ENCODE measurements around the gene CIAO1. TPM values are rescaled to one million over a fixed set of nuclear protein-coding genes. Genes with fewer than 3 reads are reported as not detected.

The CIAO1 gene
- total RNA-seq, 3 donors from 2014 or later (not counting 1 experiment from before 2014, with no cell fraction given) = 74.9 to 109 (median 106) TPM

GRCh38 chr2:96315400-96316071 is 49.5 kb downstream of the CIAO1 start:
- H3K27me3 ChIP-seq (ENCODE audit: control insufficient read depth, insufficient read depth, low read length) = no peaks in the 10 kb centered on the region

DNA sequence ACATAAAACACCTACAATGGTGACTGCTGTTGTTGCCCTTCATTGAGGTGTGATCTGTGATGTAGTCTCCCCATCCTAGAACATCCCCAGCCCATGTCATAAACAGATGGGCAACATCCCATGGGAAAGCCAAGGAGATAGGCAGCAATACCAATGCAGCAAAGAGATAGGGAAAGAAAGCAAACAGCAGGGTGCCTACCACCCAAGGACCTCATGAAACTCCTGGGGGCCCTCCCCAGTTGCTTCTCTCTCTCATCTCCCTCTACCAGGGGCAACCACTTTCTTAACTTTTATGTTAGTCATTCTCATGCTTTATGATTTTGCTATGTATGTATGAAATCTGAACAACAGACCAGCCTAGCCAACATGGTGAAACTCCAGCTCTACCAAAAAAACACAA is 51.0 kb downstream of the CIAO1 start:
- Histone ChIP-seq H3K4me3 (ENCODE audit: low read length) (no peak overlapping the region), H3K27me3 (ENCODE audit: control insufficient read depth, insufficient read depth, low read length) (no peaks in the 10 kb centered on the region), H3K9me3 (ENCODE audit: control insufficient read depth, insufficient read depth, low read length) (no peaks in the 10 kb centered on the region), H3K36me3 (ENCODE audit: control insufficient read depth, insufficient read depth, low read length) (no peaks in the 10 kb centered on the region), H3K27ac (ENCODE audit: low read length) (no peak overlapping the region), H3K4me1 (ENCODE audit: control insufficient read depth, insufficient read depth, low read length) (peaks cover 53% of the 10 kb centered on the region)
- no peak for ATAC-seq
- Mint-ChIP-seq H3K4me1 (peaks cover 51 to 61% of the 10 kb centered on the region in 2 donors), H3K9me3 (no peaks in the 10 kb centered on the region), H3K4me3 (peak overlapping the region; percentile 76), H3K36me3 (no peaks in the 10 kb centered on the region), H3K27me3 (ENCODE audit: low read depth in 2 of 2) (no peaks in the 10 kb centered on the region), H3K27ac (peak overlapping the region; percentile 88 to 94)
- intact Hi-C loops (cut with micrococcal nuclease) = no loop called here
- no peak for TF ChIP-seq CTCF (IDR thresholded peaks at IDR 0.05)
- no peak for DNase-seq

More at GRCh38 chr2:96315400-96316071, 49.5 kb downstream of the CIAO1 start:
- peak overlapping the region; percentile 70 for H3K27ac ChIP-seq (ENCODE audit: low read length)
- intact Hi-C loops (cut with micrococcal nuclease) = no loop called here
- ATAC-seq = peak; percentile 63 to 78 (median 68)
- peaks cover 45% of the 10 kb centered on the region for H3K4me1 ChIP-seq (ENCODE audit: control insufficient read depth, insufficient read depth, low read length)
- TF ChIP-seq CTCF (IDR thresholded peaks at IDR 0.05) = no peak
- peak overlapping the region; percentile 88 to 94 for H3K27ac Mint-ChIP-seq
- H3K9me3 Mint-ChIP-seq = no peaks in the 10 kb centered on the region
- WGBS (ENCODE audit: insufficient coverage) = 2% methylated on average over 6 of the region's 7 CpGs
- peaks cover 3% of the 10 kb centered on the region for H3K36me3 ChIP-seq (ENCODE audit: control insufficient read depth, insufficient read depth, low read length)
- H3K36me3 Mint-ChIP-seq = no peaks in the 10 kb centered on the region
- no peaks in the 10 kb centered on the region for H3K27me3 Mint-ChIP-seq (ENCODE audit: low read depth in 2 of 2)
- no peak overlapping the region for H3K4me3 ChIP-seq (ENCODE audit: low read length)
- peak; percentile 31 to 46 for DNase-seq
- no peaks in the 10 kb centered on the region for H3K9me3 ChIP-seq (ENCODE audit: control insufficient read depth, insufficient read depth, low read length)
- H3K4me1 Mint-ChIP-seq = peaks cover 44 to 46% of the 10 kb centered on the region in 2 donors
- peak overlapping the region; percentile 76 for H3K4me3 Mint-ChIP-seq

- TF ChIP-seq CTCF (IDR thresholded peaks at IDR 0.05) = no peak
- Histone ChIP-seq H3K4me3 (ENCODE audit: low read length) (no peak overlapping the region), H3K36me3 (ENCODE audit: control insufficient read depth, insufficient read depth, low read length) (no peaks in the 10 kb centered on the region), H3K4me1 (ENCODE audit: control insufficient read depth, insufficient read depth, low read length) (peaks cover 59% of the 10 kb centered on the region), H3K27ac (ENCODE audit: low read length) (no peak overlapping the region), H3K9me3 (ENCODE audit: control insufficient read depth, insufficient read depth, low read length) (no peaks in the 10 kb centered on the region), H3K27me3 (ENCODE audit: control insufficient read depth, insufficient read depth, low read length) (no peaks in the 10 kb centered on the region)
- Mint-ChIP-seq H3K4me3 (peak overlapping the region; percentile 47), H3K9me3 (no peaks in the 10 kb centered on the region), H3K27me3 (ENCODE audit: low read depth in 2 of 2) (no peaks in the 10 kb centered on the region), H3K36me3 (no peaks in the 10 kb centered on the region), H3K27ac (peak overlapping the region; percentile 88 to 94), H3K4me1 (peaks cover 53 to 62% of the 10 kb centered on the region in 2 donors)
- WGBS (ENCODE audit: insufficient coverage) = 92% methylated on average over 4 of the region's 4 CpGs
- DNase-seq (no peak), ATAC-seq (no peak)
- intact Hi-C loops (cut with micrococcal nuclease) = no loop called here
Measured at GRCh38 chr2:96317584-96317997, 51.6 kb downstream of the CIAO1 start.

- Histone ChIP-seq H3K4me1 (ENCODE audit: control insufficient read depth, insufficient read depth, low read length) (peaks cover 56% of the 10 kb centered on the region), H3K4me3 (ENCODE audit: low read length) (no peak overlapping the region)
Measured at GRCh38 chr2:96318723-96319122, 52.7 kb downstream of the CIAO1 start.

More at GRCh38 chr2:96318723-96319122, 52.7 kb downstream of the CIAO1 start:
- Histone ChIP-seq H3K9me3 (ENCODE audit: control insufficient read depth, insufficient read depth, low read length) (no peaks in the 10 kb centered on the region), H3K36me3 (ENCODE audit: control insufficient read depth, insufficient read depth, low read length) (no peaks in the 10 kb centered on the region), H3K27me3 (ENCODE audit: control insufficient read depth, insufficient read depth, low read length) (no peaks in the 10 kb centered on the region), H3K27ac (ENCODE audit: low read length) (peak overlapping the region; percentile 25)
- Mint-ChIP-seq H3K27me3 (ENCODE audit: low read depth in 2 of 2) (no peaks in the 10 kb centered on the region), H3K36me3 (no peaks in the 10 kb centered on the region), H3K4me3 (peak overlapping the region; percentile 68), H3K27ac (peak overlapping the region; percentile 75 to 89), H3K4me1 (peaks cover 60 to 70% of the 10 kb centered on the region in 2 donors), H3K9me3 (no peaks in the 10 kb centered on the region)
- DNase-seq (no peak), ATAC-seq (no peak)
- TF ChIP-seq CTCF (IDR thresholded peaks at IDR 0.05) = no peak
- intact Hi-C loops (cut with micrococcal nuclease) = no loop called here
- WGBS (ENCODE audit: insufficient coverage) = 96% methylated on average over 4 of the region's 4 CpGs

All from natural killer cell (primary cell).